ENCODE data around the gene SMPD2.

DNA sequence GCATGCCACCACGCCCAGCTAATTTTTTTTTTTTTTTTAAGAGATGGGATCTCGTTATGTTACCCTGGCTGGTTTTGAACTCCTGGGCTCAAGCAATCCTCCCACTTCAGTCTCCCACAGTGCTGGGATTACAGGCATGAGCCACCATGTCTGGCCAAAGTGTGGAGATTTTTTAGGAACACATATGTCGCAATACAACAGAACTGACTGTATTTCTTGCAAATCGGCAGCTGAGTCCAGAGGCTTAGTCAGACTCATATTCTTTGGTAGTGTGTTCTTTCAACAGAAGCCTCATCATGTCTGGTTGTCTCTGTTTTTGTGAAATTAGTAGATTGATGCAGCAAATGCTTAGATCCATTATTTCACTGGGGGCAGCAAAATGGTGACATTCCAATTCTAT is 34.3 kb upstream of the SMPD2 start:
- TF ChIP-seq CTCF (IDR thresholded peaks at IDR 0.05) = no peak
- TF ChIP-seq POLR2A (IDR thresholded peaks at IDR 0.05) = no peak

All from Peyer's patch (tissue), 4 donors.